GM18951 (cell line): Measurements from ENCODE around the gene GRIK4.
"Not testable (repeated sequence)": the region's sequence is repeated elsewhere in the genome, so short reads cannot be mapped to it uniquely, and the experiment has no call there.

ENCODE experiments used
- POLR2A ChIP-seq: IDR thresholded peaks from 4 replicates; pipeline ENCODE4 v1.6.1; 2011; ENCODE audit warnings: mild to moderate bottlenecking; ENCODE audit not compliant: insufficient read length, insufficient read depth; ENCODE audit errors: extremely low read depth
- in situ Hi-C: fragments of 300-500 bp; cut with MboI; formaldehyde crosslinking; loops from one replicate; pipeline ENCODE4 v1.12.0; 2022; ENCODE audit warnings: low sequenced_read_pairs, mixed read lengths, inconsistent platforms; ENCODE audit not compliant: unreplicated experiment

The GRIK4 gene

DNA sequence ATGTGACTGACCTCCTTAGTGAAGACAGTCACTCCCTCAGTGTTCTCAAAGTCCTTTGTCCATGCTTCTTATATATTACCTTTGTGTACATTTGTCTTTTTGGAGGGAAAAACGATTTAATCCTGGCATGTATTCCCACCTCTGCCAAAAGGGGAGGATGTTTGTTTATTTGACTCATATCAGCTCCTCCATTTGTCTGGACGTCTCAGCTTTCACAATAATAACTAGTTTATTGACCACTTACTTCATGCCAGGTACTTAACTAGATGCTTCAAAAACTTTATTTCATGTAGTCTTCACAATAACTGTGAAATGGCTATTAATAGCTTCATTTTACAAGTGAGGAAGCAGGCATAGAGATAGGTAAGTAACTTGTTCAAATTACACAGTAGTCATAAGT lies 517.6 kb downstream of the GRIK4 start:
- in situ Hi-C loops: no loop called here
- no peak for TF ChIP-seq POLR2A

DNA sequence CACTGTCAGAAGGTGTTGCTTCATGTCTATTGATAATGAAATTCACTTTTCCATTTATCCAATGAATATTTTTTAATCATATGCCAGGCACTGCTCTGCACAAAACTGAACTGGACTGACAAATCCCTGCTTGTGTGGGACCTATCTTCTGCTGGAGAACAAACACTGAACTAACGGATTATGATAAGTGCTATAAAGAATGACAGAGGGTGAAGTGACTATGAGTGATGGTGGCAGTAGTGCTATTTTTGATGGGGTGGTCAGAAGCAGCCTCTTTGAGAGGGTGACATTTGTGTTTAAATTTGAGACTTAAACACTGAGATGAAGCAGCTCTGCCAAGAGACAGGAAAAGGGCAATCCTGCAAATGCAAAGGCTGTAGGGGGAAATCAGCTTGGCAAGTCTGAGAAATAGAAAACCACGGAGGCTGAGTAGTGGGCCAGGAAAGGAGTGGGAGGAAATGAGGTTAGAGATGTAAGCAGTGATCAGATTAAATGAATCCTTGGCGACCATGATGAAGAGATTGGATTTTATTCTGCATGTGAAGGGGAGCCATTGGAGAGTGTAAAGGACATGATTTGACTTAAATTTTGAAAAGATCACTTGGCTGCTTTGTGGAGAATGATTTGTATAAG lies 518.4 kb downstream of the GRIK4 start:
- in situ Hi-C loops: no loop called here
- TF ChIP-seq POLR2A: no peak

DNA sequence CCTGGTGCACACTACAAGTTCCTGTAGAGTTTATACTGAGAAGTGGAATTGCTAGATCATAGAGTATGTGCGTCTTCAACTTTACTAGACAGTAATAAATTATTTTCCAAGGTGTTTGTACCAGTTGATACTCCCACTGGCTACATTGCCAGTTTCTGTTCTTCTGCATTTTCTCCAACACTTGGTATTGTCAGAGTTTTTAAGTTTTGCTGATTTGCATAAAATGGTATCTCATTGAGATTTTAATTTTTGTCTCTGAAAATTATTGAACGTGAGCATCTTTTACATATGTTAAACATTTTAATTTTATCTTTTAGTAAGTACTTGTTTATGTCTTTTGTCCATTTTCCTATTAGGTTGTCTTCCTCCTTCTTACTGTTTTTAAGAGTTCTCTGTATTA lies 519.6 kb downstream of the GRIK4 start:
- in situ Hi-C loops: no loop called here
- no peak for TF ChIP-seq POLR2A

DNA sequence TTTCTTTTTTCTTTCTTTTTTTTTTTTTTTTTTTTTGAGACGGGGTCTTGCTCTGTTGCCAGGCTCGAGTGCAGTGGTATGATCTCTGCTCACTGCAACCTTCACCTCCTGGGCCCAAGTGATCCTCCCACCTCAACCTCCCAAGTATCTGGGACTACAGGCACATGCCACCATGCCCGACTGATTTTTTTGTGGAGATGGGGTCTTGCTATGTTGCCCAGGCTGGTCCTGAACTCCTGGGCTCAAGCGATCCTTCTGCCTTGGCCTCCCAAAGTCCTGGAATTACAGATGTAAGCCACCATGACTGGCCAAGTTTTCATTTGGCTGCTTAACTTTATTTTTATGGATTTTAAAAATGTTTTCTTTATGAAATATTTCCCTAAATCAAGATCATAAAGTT lies 520.1 kb downstream of the GRIK4 start:
- in situ Hi-C loops: not testable (repeated sequence)

DNA sequence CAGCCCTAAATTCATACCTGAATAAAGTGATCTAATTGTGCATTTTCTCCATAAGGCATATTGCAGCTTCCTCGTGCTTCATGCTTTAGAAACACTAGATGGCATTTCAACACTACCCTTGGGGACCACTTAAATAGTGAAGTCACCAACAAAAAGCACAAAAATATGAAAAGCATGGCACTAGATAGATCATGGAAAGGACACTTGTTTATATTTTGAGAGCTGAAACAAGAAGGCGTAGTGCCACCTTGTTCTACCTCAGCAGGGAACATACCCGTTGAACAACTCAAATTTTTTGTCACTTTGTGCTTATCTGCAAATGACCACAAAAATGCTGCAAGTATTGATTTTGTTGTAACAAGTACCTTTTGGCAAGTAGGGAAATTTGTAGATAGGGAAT lies 521.0 kb downstream of the GRIK4 start:
- no peak for TF ChIP-seq POLR2A
- in situ Hi-C loops: no loop called here

DNA sequence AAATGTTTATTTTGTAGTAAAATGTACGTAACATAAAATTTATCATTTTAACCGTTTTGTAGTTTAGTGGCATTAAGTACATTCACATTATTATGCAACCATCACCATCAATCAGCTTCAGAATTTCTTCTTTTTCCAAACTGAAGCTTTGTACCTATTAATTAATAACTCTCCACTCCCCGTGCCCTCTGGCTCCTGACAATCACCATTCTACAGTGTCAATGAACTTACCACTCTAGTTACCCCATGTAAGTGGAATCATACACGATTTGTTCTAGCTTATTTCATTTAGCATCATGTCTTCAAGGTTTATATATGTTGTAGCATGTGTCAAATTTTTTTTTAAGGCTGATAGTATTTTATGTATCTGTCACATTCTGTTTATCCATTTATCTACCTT lies 522.1 kb downstream of the GRIK4 start:
- TF ChIP-seq POLR2A: no peak
- in situ Hi-C loops: no loop called here

DNA sequence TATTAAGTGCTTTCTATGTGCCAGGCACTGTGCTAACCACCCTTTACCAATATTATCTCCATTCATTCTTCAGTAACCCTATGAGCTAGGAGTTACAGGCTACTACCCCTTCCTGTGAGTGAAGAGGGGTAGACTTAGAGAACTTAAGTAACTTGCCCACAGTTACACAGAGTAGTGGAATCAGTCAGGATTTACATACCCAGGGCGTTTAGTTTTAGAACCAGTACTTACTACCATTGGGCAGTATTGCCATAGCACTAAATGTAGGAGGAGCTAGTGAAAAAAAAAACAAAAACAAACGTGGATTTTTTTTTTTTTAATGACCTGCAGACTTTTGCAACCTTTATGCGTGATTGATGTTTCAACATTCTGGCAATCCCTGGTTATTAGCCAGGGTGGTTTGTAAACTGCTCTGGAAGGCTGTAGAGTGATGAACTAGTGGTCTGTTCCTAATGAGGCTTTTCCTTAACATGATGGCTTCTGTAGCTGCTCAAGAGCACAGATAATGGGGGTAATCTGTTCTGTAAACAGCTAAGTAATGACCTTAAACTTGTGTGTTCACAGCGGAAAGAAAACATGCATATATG lies 523.7 kb downstream of the GRIK4 start:
- in situ Hi-C loops: no loop called here
- TF ChIP-seq POLR2A: no peak

DNA sequence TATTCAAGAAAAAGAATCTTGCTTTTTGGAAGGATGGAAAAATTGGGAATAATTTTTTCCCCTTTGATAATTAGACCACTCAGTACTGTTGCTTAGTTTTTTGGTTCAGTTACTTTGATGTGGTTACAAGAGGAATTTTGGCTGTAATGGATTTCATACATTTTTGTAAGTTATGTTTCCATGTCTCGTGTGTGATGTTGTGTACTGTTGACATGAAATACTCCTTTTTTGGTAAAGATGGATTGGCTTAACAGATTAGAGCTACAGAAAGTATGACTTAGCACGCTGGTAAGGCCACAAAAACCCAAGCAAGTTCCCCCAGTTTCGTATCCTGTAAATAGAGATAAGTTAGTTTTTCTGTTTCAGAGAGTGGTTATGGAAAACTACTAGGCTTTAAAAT lies 524.2 kb downstream of the GRIK4 start:
- in situ Hi-C loops: no loop called here
- TF ChIP-seq POLR2A: no peak

DNA sequence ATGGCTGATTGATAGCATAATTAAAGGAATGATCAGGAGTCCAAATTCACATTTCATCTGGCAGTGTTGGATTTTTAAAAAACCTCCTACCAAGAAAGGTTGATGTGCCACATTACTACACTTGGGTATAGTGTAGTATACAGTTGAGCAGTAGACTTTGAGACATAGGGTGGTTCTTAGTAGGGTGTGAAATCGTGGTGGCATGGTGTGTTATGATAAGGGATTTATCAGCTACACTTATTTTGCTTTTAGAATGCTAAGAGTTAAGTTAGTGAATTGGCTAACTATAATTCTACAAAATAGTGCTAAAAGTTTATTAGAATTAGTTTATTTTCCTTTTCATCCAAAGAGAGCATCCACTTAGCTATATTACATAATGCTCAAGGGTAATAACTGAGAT lies 525.5 kb downstream of the GRIK4 start:
- TF ChIP-seq POLR2A: no peak
- in situ Hi-C loops: no loop called here
